COR-L47 (cell line): ENCODE data around the gene TMC8.
"Not testable (repeated sequence)": the region's sequence is repeated elsewhere in the genome, so short reads cannot be mapped to it uniquely, and the experiment has no call there.

ENCODE experiments used
- DNase-seq: peaks from one replicate; lab custom pipeline; 2025; lab: John Stamatoyannopoulos, UW

TMC8 gene, protein sequence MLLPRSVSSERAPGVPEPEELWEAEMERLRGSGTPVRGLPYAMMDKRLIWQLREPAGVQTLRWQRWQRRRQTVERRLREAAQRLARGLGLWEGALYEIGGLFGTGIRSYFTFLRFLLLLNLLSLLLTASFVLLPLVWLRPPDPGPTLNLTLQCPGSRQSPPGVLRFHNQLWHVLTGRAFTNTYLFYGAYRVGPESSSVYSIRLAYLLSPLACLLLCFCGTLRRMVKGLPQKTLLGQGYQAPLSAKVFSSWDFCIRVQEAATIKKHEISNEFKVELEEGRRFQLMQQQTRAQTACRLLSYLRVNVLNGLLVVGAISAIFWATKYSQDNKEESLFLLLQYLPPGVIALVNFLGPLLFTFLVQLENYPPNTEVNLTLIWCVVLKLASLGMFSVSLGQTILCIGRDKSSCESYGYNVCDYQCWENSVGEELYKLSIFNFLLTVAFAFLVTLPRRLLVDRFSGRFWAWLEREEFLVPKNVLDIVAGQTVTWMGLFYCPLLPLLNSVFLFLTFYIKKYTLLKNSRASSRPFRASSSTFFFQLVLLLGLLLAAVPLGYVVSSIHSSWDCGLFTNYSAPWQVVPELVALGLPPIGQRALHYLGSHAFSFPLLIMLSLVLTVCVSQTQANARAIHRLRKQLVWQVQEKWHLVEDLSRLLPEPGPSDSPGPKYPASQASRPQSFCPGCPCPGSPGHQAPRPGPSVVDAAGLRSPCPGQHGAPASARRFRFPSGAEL

DNA sequence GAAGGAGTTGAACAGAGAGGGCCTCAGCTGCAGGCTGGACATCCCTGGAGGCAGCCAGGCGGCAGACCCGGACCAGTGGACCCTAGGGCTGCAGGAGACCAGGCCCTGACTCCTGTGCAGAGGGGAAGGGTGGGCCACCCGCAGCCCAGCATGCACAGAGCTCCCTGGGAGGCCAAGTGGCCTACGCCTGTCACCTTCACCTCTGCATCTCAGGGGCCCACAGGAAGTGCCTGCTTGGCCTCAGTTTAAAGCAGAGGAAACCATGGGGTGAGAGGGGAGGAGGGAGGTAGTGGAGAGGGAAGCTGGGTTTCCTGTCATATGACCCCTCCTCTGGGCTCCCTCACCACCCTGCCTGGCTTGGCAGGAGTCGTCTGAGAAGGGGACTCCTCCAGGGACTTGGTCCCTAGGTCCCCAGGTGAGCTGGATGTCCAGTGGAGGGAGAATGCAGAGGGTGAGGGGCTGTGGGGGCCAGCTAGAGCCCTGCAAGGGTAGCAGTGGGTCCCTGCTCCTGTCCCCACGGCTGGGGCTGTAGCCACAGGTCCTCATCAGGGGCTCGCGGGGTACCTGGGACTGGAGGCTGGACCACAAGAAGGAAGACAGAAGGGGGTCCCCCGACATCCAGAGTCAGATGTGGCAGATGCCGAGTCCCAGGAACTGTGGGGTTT is at the start of gene TMC8:
TSS of gene TMC8 (plus strand) at position 335 of the 665 bp plus-strand sequence. CDS start 818 bp downstream, outside the sequence.
- DNase-seq, result no peak

DNA sequence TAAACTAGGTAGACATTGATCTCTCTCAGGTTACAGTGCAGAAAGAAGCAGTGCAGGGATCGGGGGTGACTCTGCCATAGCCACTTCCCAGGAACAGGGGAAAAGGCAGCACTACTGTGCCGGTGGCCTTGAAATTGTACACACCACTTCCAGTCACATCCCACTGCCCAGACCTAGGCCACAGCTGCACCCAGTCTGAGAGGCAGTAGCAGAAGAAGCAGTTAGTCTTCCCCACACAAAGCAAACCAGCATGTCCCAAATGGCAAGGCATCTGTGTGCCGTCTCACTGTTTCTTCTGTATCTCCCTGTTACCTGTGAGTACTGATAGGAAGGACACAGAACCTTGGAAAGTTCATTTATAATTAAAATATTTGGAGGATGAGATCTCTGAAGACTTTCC is 49.0 kb upstream of the TMC8 start:
- DNase-seq, result no peak

DNA sequence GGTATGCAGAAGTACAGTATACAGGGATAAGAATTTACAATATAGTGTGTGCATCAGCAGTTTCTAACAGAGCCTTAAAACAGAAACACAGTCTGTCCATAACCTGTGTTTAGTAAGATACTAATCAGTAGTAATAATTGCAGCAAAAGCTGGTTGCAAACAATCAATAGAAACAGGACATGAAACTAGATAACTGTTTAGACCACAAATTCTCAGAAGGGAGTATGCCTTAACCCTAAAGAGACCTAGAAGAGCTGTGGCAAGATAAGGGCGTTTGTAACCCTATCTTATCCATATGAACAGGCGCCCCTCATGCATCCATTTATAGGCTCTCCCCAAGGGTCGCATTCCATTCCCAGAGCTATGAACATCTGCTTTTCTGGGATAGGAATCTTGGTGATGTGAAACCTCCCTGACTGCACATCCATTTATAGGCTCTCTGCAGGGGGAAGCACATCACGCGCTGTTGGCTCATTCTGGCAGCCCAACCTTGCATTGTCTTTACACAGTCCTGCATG is 48.2 kb upstream of the TMC8 start:
- not testable (repeated sequence) for DNase-seq

DNA sequence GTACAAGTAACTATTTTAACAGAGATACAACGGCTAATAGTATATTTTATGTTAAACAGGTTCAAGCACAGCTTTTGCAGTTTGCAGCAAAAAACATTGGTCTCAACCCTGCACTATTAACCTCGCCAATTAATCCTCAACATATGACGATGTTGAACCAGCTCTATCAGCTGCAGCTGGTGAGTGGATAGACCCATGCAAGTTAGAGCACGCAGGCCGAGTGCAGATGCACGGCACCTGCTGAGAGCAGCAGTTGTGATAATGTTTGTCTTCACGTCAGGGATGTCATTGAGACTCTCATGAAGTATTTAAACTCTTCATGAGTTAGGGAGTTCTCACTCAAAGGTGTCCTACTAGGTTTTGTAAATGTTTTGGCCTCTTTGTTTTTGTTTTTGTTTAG is 47.6 kb upstream of the TMC8 start:
- DNase-seq, result peak; percentile 67

DNA sequence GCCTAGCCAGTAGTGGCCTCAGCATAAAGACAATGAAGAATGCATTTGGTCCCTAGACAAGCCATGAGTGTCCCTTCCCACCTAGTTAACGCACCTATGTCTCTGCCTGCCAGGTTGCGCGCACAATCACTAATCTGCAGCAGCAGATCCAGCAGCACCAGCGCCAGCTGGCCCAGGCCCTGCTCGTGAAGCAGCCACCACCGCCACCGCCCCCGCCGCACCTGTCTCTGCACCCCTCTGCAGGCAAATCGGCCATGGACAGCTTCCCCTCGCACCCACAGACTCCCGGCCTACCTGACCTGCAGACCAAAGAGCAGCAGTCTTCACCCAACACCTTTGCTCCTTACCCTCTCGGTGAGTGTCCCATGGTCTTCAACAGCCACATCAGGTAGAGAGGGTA is 43.8 kb upstream of the TMC8 start:
- no peak for DNase-seq

GRCh38 chr17:78088529-78088928 is 42.0 kb upstream of the TMC8 start:
- no peak for DNase-seq

- no peak for DNase-seq
These were observed 40.8 kb upstream of the TMC8 start for GRCh38 chr17:78089576-78090281.

DNA sequence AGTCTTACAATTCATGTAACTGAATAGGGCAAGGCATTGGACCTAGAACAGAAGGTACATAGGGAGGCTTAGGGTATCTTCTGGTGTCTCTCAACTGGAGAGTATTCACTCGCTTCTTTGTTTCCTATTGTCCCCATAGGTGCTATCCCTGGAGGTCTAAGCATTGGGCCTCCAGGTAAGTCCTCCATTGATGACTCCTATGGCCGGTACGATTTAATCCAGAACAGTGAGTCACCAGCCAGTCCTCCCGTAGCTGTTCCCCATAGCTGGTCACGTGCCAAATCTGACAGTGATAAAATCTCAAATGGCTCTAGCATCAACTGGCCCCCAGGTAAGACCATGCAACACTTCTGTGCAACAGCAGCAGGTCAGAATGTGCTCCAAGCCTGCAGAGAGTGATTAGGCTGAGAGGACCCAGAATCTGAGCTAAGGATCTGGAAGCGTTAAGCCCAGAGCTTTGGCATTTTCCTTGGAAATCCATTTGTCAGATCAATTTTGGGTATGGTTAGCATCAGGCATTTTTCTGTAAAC is 37.7 kb upstream of the TMC8 start:
- no peak for DNase-seq

DNA sequence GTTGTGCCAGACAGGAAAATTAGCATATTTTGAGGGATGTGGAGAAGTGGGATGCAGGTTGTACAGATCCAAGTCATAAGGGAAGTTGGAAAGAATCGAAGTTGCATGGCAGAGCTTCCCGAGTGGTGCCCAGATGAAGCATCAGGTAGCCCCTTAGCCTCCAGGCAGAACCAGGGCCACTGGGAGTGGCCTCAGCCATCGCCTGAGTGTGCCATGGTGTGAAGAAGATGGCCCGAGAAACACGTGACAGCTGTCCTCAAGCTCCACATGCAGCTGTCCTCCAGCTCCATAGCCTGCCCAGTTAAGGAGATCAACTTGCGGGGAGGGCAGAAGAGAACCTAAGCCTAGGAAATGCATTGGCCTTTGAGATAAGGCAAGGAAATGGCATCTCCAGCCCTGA is 35.5 kb upstream of the TMC8 start:
- DNase-seq, result no peak

DNA sequence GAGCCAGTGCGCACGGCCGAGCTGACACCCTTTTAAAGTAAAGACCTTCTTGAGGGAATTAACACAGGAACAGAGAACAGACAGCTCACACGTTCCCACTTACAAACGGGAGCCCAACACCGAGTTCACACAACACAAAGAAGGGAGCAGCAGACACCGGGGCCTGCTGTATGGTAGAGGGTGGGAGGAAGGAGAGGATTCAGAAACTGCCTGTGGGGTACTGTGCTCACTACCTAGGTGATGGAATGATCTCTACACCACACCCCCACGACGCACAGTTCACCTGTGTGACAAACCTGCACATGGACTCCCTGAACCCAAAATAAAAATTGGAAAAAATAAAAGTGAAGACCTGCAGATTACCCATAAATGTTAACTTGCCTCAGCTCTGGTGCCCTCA is 34.5 kb upstream of the TMC8 start:
- no peak for DNase-seq

DNA sequence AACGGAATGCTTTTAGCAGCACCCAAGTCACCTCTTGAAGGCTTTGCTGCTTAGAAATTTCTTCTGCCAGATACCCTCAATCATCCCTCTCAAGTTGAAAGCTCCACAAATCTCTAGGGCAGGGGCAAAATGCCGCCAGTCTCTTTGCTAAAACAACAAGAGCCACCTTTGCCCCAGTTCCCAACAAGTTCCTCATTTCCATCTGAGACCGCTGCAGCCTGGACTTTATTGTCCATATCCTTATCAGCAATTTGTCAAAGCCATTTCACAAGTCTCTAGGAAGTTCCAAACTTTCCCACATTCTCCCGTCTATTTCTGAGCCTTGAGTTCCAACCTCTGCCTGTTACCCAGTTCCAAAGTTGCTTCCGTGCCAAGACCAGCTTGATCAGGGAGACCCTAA is 29.5 kb upstream of the TMC8 start:
- DNase-seq, result no peak

GRCh38 chr17:78101542-78101941 is 29.0 kb upstream of the TMC8 start:
- DNase-seq, result no peak

GRCh38 chr17:78103311-78103710 is 27.3 kb upstream of the TMC8 start:
- no peak for DNase-seq

GRCh38 chr17:78104540-78104941 is 26.0 kb upstream of the TMC8 start:
- DNase-seq, result no peak

- DNase-seq, result no peak
These were observed 25.5 kb upstream of the TMC8 start for GRCh38 chr17:78105101-78105500.

DNA sequence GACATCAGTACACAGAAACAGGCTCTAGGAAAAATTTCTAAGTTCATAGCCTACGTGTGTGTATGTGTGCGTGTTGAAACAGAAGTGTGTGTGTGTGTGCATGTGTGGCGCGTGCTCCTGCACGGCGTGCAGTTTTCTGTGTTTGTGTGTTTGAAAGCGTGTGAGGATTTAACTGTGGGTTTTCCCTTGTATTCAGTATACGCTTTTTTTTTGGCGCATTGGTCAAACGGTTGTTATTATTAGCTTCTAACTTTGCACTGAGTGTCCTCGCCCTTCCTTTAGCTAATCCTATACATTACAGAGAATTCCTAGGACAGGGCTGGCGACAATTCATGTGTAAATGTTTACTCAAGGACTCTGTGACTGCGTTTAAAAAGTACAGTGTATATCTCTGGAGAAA is 25.0 kb upstream of the TMC8 start:
- no peak for DNase-seq

- DNase-seq, result no peak
These were observed 24.4 kb upstream of the TMC8 start for GRCh38 chr17:78106211-78106610.

DNA sequence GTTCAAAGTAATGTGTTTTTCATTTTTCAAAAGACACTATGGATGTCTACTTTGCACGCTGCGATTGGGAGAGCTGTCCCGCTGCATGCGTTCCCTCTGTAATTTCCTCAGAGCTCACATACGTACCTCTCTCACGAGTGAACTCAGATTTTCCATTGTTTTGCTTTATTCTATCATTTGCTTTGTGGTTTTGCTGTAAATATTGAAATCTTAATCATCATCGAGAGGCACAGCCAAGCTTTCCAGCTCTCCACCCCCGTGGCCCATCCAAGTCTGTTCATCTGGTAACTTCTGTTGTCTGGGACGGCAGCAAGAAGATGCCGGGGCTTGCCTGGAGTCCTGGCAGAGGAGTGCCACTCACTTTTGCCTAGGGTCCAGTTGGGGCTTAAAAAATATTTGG is 23.1 kb upstream of the TMC8 start:
- no peak for DNase-seq

DNA sequence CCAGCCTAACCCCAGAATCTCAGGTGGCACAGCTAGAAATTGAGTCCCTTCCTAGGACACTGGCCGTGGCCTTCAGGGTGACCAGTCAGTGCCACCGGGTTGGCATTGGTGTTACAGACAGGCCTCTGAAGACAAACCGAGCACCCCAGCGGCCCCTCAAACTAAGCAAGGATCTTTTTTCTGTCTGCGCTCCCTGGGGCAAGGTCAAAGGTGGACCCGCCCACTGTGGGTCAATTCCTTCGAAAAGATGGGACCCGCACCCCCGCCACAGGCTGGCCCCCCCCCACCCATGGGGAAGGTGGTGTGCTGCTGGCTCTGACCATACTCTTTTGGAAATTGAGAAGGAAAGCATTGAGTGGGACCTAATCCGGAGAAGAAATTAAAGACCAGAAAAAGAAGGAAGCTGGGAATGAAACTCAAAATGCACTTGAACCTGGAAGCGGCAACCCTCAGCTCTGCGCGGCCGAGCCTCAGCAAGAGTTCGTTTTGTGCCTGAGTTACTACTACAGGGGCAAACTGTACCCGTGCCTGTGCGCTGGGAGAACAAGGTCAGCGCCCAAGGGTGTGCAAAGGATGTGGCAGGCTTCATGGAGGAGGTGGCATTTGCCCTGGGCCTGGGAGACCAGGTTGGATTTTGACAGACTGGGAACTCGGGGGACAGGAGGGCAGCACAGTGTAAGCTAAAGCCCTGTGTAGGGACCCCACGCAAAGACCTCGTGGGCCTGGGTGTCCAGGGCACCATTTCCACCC is 22.4 kb upstream of the TMC8 start:
- DNase-seq, result no peak

DNA sequence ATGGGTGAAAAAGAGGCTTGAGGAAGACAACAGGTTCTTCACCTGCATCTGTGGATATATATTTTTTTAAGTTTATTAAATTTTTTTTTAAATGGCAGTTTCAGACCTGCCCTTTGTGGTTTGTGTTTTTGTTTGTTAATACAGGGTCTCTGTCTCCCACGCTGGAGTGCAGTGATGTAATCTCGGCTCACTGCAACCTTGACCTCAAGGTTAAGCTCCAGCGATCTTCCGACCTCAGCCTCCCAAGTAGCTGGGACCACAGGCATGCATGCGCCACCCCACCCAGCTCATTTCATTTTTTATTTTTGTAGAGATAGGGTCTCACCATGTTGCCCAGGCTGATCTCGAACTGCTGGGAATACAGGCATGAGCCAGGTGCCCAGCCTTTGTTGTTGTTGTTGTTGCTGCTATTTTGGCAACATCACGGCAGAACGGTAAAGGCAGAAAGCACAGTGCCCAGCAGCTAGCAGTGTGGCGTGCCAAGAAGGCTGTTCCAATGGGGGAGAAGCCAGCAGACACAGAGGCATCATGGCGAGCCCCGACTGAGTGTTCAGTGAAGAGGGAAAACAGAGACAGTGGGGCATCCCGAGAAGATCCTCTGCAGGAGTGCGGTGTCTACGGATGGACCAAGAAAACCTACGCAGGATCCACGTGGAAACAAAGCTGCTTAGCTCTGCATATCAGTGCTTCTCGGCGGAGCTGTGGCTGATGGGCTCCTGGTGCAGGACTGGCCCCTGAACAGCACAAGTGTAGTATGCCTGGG is 21.7 kb upstream of the TMC8 start:
- no peak for DNase-seq

- no peak for DNase-seq
These were observed 21.1 kb upstream of the TMC8 start for GRCh38 chr17:78109489-78109761.
